Stimulated activated CD8-positive, alpha-beta memory T cell treated with anti-CD3 and anti-CD28 coated beads, Interleukin-12 subunit alpha, Interleukin-12 subunit beta, amount 100 ng/mL, for 1 hour (primary cell): ENCODE results near the gene TOE1.
"Not testable (repeated sequence)": the region's sequence is repeated elsewhere in the genome, so short reads cannot be mapped to it uniquely, and the experiment has no call there.

Experiments
- DNase-seq: peaks from one replicate; pipeline ENCODE4 v3.0.0-alpha.2; 2020; ENCODE audit warnings: low read depth

Gene TOE1

DNA sequence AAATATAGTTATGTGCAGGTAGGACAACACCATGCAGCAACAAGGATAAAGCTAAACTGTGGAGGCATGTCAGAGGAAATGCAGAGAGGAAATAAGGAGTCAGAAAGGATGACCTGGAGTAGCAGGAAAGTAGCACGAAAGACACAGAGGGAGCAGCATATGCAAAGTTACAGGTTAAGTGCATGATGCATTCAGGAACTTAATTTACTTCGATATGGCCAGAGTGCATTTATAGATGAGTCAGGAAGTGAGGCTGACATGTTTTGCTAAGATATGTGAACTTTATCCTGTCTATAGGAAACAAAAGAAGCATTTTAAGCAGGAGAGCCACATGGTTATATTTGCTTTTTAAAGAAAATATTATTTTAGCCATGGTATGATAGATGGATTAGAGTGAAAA lies 15.7 kb downstream of the TOE1 start:
- no peak for DNase-seq

GRCh38 chr1:45356186-45356585 lies 16.2 kb downstream of the TOE1 start:
- DNase-seq: no peak

DNA sequence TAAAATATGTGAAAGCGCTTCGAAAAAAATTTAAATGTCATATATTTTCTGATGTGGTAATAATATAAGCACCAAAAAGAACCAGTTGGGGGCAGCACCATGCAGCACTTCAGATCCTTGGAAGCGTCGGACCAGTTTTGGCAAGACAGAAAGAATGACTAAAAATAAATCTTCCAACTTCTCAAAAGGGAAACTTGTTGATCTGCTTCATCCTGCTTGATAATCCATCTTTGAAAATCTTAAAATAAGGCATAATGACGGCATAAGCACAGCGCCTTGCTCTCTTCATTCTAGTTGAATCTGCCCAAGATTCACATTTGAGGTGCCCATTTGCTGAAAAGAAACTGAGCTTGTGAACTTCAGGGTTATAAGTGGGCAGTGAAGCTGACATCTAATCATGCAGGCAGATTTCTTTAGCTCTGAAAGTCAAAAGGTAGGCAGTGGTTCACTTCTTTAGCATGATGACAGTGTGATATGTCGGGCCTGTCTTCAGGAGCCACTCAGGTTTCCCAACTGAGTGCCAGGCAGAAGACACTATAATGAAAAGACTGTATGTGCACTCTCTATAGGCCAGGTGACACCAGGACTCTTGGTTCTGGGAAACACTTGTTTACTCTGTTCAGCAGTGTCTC lies 20.0 kb downstream of the TOE1 start:
- DNase-seq: no peak

- not testable (repeated sequence) for DNase-seq
Observed at GRCh38 chr1:45360981-45361380, 21.0 kb downstream of the TOE1 start.

- DNase-seq: no peak
Observed at GRCh38 chr1:45364294-45364693, 24.3 kb downstream of the TOE1 start.

GRCh38 chr1:45365051-45365450 lies 25.1 kb downstream of the TOE1 start:
- DNase-seq: no peak

- no peak for DNase-seq
Observed at GRCh38 chr1:45370575-45370974, 30.6 kb downstream of the TOE1 start.

- DNase-seq: no peak
Observed at GRCh38 chr1:45373573-45373972, 33.6 kb downstream of the TOE1 start.

GRCh38 chr1:45375104-45376090 lies 35.4 kb downstream of the TOE1 start:
- DNase-seq: no peak

DNA sequence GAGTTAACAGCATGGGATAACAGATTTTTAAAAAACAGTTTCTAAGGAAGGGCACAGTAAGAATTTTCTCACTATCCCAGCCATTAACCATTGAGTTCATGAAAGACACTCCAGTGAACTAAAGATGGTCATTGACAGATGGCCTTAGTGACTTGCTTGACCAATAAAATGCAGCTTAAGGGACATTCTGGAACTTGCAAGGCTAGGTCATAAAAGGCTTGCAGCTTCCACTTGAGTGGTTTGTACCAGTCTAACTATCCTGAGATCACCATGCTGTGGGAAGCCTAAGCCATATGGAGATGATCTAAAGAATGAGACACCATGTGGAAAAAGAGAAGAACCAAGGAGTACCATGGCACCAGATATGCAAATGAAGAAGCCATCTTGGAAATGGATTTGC lies 38.2 kb downstream of the TOE1 start:
- DNase-seq: no peak

DNA sequence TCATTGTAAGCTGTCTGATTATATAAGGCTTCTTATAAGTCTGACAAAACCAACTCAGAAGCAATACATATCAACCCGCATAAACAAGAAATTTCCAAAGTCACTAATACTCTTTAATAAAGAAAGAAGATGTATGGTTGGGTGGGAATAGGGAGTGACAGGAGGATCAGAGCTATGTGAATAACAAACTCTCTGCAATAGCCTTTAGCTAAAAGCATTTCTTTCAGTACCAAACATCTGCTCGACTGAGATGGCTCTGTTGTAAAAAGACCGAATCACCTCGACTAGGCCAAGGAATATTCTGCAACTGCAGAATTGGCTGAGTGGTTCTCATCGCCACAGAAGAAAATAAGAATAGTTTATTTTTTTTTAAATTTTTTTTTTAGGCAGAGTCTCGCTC lies 39.6 kb downstream of the TOE1 start:
- no peak for DNase-seq

DNA sequence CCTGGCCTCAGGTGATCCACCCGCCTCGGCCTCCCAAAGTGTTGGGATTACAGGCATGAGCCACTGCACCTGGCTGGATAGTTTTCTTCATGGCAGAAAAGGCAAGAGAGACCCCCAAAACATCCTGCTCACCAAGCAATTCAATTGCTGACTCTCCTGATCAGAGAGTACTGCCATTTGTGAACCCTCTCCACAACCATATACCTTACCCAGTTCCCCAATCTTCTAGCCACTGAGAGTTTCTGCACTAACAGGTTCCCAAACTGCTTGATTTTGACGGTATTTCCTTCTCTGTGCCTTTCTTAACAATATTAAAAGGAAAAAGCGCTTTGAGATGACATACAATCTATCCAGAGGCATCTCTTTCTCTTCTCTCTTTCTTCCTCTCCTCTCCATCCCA lies 40.2 kb downstream of the TOE1 start:
- DNase-seq: no peak

DNA sequence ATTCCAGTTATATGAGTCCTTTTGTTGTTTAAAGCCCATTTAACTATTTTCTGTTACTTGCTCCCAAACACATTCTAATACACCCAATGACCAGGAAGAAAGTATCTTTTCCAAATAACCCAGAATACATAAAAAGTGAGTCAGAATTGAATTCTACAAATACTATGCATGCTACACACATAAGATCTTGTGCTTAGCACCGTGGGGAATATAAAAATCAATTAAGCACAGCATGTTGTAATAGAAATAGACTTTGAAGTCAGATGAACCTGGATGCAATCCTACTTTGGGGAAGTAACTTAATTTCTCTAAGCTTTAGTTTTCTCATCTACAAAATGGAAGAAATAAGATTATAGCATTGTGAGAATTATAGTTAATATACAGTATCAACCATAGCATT lies 40.8 kb downstream of the TOE1 start:
- no peak for DNase-seq

DNA sequence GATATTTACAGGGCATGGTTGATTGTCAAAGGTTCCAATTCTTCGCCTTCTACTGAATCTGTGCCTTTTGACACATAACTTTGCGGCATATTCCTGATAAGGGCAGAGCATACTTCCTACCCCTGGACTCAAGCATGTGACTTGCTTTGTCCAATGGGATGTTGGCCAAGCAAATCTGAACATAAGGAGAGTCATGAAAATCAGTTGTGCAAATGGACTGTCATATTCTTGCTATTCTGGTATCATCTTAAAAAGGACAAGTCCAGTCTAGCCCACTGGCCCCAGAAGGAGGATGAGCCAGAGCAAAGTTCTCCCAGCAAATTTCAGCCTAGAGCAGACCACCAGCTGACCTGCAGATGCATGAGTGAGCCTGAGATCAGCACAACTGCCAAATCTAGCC lies 41.3 kb downstream of the TOE1 start:
- no peak for DNase-seq

- DNase-seq: no peak
Observed at GRCh38 chr1:45383191-45383590, 43.2 kb downstream of the TOE1 start.

DNA sequence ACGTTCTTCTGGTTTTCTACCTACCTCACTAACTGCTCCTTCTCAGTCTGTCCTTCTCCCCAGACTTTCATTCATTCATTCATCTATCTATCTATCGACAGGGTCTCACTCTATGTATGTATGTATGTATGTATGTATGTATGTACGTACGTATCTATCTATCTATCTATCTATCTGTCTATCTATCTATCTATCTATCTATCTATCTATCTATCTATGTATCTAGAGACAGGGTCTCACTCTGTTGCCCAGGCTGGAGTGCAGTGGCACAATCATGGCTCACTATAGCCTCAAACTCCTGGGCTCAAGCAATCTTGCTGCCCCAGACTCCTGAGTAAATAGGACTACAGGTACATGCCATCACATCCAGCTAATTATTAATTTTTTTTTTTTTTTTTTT lies 44.2 kb downstream of the TOE1 start:
- not testable (repeated sequence) for DNase-seq

DNA sequence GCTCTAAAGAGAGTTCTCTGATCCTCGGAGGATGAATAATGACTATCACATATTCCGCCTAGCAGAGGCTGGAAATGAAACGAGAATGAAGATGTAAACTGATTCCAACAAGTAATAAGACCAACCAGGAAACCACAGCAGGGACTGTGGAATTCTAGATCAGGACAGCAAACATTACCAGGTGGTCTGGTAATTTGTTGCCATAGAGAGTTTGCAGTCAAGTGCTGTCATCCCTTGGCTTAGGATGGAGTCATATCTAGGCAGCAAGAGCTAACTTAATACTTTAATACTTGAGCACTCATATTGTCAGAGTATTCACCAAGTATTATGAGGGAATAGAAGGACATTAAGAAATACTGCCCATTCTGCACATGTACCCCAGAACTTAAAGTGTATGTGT lies 45.3 kb downstream of the TOE1 start:
- DNase-seq: no peak

DNA sequence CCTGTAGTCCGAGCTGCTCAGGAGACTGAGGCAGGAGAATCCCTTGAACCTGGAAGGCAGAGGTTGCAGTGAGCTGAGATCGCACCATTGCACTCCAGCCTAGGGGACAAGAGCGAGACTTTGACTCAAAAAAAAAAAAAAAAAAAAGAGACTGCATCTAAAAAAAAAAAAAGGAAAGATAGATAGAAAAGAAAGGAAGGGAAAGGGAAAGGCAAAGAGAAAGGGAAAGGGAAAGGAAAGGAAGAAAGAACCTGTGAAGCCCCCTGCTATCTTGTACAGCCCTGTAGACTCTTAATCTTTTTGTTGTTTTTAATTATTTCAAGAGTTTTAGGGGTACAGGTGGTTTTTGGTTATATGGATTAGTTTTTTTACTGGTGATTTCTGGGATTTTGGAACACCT lies 46.2 kb downstream of the TOE1 start:
- no peak for DNase-seq
